Measurements from ENCODE around the gene NOM1. TPM values are rescaled to one million over a fixed set of nuclear protein-coding genes. Genes with fewer than 3 reads are reported as not detected.
A peak's percentile ranks its signal among the peaks of the same experiment; 100 is the strongest.

The NOM1 gene
- total RNA-seq, 4 donors from 2014 or later = 12.9 to 18.0 (median 14.3) TPM

DNA sequence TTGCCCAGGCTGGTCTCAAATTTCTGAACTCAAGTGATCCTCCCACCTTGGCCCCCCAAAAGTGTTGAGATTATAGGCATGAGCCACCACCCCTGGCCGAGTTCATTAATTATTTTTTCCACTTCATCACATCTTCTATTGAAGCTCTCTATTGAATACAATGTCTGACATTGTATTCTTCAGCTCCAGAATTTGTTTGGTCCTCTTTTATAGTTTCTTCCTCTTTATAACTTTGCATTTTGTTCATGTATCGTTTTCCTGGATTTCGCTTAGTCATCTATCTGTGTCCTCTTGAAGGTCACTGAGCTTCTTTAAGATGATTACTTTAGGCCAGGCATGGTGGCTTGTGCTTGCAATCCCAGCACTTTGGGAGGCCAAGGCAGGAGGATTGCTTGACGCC lies 30.2 kb downstream of the NOM1 start:
- DNase-seq (no peak), ATAC-seq (no peak)
- no peak for TF ChIP-seq POLR2A (IDR thresholded peaks at IDR 0.05)
- TF ChIP-seq, protein P1, sequence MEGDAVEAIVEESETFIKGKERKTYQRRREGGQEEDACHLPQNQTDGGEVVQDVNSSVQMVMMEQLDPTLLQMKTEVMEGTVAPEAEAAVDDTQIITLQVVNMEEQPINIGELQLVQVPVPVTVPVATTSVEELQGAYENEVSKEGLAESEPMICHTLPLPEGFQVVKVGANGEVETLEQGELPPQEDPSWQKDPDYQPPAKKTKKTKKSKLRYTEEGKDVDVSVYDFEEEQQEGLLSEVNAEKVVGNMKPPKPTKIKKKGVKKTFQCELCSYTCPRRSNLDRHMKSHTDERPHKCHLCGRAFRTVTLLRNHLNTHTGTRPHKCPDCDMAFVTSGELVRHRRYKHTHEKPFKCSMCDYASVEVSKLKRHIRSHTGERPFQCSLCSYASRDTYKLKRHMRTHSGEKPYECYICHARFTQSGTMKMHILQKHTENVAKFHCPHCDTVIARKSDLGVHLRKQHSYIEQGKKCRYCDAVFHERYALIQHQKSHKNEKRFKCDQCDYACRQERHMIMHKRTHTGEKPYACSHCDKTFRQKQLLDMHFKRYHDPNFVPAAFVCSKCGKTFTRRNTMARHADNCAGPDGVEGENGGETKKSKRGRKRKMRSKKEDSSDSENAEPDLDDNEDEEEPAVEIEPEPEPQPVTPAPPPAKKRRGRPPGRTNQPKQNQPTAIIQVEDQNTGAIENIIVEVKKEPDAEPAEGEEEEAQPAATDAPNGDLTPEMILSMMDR (IDR thresholded peaks at IDR 0.05 in 4 of 5, conservative IDR thresholded peaks at IDR 0.05 in 1 of 5) = no peak
- Histone ChIP-seq H3K4me3 (no peak overlapping the region), H3K27ac (no peak overlapping the region), H3K9me3 (no peaks in the 10 kb centered on the region), H3K4me1 (peaks cover 0 to under 1% of the 10 kb centered on the region in 2 donors), H3K27me3 (no peaks in the 10 kb centered on the region), H3K36me3 (no peaks in the 10 kb centered on the region)
- intact Hi-C loops (cut with DNase I; ENCODE audit: low total_unique reads) (no loop called here), in situ Hi-C loops (cut with MboI; ENCODE audit: low sequenced_read_pairs in 4 of 4) (loop anchor here in 1 of 4 donors (10.0 kb wide), 1 partner anchor 295 kb away; no protein-coding TSS in a partner anchor)

DNA sequence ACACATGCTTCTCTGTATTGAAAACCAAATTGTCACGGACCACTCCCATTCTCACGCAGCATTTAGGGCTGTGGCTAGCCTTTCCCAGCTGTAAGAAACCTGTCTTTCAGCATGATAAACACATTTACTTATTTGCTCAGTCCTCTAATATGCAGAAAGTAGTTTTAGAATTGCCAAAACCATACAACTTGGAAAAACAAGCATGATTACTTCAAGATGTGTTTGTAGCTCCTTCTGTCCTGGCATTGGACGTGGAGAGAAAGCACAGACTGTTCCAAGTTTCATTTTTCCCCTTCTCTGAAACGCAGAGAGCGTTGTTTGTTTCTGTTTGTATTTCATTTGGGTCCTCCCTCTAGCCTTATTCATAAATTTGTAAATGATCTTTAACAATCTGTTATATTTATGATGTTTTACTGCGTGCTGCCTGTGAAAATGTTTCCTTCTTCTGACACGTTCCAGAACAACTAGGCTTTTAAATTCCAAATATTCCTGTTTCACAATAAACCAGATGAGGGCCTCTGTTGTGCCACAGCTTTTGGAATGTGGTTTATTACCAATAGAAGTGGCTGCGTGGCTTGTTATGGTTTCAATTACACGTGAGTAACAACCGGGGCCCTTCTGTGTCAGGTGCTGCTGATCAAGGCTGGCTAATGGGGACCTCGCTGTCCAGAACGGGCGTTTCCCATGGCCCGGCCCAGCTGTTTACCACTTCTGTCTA lies 34.8 kb downstream of the NOM1 start:
- intact Hi-C loops (cut with DNase I; ENCODE audit: low total_unique reads) (no loop called here), in situ Hi-C loops (cut with MboI; ENCODE audit: low sequenced_read_pairs in 4 of 4) (no loop called here)
- peaks cover 0 to 6% of the 10 kb centered on the region in 2 donors for H3K4me1 ChIP-seq
- ATAC-seq = peak; percentile 78 to 80
- peak overlapping the region; percentile 45 to 69 (median 59) for H3K27ac ChIP-seq
- no peak for TF ChIP-seq POLR2A (IDR thresholded peaks at IDR 0.05)
- TF ChIP-seq, protein P1 (IDR thresholded peaks at IDR 0.05 in 4 of 5, conservative IDR thresholded peaks at IDR 0.05 in 1 of 5) = no peak
- peak in 1 of 2 donors; percentile 46 for DNase-seq
- no peaks in the 10 kb centered on the region for H3K27me3 ChIP-seq
- H3K36me3 ChIP-seq = no peaks in the 10 kb centered on the region
- no peaks in the 10 kb centered on the region for H3K9me3 ChIP-seq
- H3K4me3 ChIP-seq = peak overlapping the region in 1 of 4 donors; percentile 11

DNA sequence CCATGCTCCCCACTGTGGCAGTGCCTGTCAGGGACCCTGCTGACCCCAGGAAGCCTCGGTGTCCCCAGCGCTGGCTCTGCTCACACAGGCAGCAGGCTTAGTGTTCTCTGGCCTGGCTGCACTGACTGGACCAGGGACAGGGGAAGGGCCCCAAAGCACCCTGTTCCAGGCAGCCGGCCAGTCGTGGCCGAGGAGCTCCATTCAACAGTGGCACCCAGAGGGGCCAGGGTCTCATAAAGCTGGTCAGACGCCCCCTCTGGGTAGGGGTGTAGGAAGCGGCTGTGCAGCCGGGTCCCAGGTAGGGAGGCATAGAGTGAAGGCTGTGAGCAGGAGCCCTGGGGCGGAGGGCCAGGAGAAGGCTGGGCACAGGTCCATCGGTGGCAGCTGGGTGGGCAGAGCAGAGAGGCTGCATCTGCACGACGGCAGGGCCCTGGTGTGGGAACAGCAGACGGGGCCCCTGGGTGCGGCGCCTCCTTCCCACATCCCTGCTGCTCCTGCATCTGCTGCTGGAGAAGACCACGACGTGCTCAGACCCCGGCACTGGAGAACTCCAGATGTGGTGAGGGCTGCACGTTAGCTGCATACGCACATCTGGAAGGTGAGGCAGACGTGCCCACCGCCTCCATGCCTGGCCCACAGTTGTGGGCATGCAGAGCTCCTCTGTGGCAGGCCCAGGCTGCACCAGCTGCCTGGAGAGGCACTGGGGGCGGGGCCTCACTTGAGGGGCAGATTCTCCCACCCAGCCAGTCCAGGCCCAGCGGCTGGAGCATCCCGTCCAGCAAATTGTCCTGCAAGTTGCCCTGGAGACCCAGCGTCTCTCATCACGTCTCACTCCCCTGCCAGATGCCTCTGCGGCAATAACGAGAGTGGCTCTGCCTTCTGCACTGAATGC lies 35.8 kb downstream of the NOM1 start:
- Histone ChIP-seq H3K4me1 (peaks cover 0 to 6% of the 10 kb centered on the region in 2 donors), H3K27ac (peak overlapping the region; percentile 45 to 69 (median 59)), H3K9me3 (no peaks in the 10 kb centered on the region), H3K4me3 (no peak overlapping the region), H3K36me3 (no peaks in the 10 kb centered on the region), H3K27me3 (no peaks in the 10 kb centered on the region)
- ATAC-seq = peak in 1 of 2 donors; percentile 19
- no peak for DNase-seq
- in situ Hi-C loops (cut with MboI; ENCODE audit: low sequenced_read_pairs in 4 of 4) (no loop called here), intact Hi-C loops (cut with DNase I; ENCODE audit: low total_unique reads) (no loop called here)
- no peak for TF ChIP-seq POLR2A (IDR thresholded peaks at IDR 0.05)
- TF ChIP-seq, protein P1 (IDR thresholded peaks at IDR 0.05 in 4 of 5, conservative IDR thresholded peaks at IDR 0.05 in 1 of 5) = no peak

GRCh38 chr7:156986378-156986777 lies 36.9 kb downstream of the NOM1 start:
- H3K4me1 ChIP-seq = peaks cover 0 to 6% of the 10 kb centered on the region in 2 donors
- no peaks in the 10 kb centered on the region for H3K27me3 ChIP-seq
- no peaks in the 10 kb centered on the region for H3K36me3 ChIP-seq
- no peaks in the 10 kb centered on the region for H3K9me3 ChIP-seq
- ATAC-seq (no peak), DNase-seq (no peak)
- intact Hi-C loops (cut with DNase I; ENCODE audit: low total_unique reads) = no loop called here
- H3K4me3 ChIP-seq = no peak overlapping the region
- in situ Hi-C loops (cut with MboI; ENCODE audit: low sequenced_read_pairs in 4 of 4) = no loop called here
- H3K27ac ChIP-seq = no peak overlapping the region
- TF ChIP-seq POLR2A (IDR thresholded peaks at IDR 0.05) = no peak
- TF ChIP-seq, protein P1 (IDR thresholded peaks at IDR 0.05 in 4 of 5, conservative IDR thresholded peaks at IDR 0.05 in 1 of 5) = no peak

All from gastrocnemius medialis (tissue), 4 donors.